Stimulated activated CD8-positive, alpha-beta memory T cell treated with anti-CD3 and anti-CD28 coated beads, Interleukin-4, amount 100 ng/mL, for 4 hours (primary cell): Measurements from ENCODE around the gene STAC3.
"Not testable (repeated sequence)": the region's sequence is repeated elsewhere in the genome, so short reads cannot be mapped to it uniquely, and the experiment has no call there.

Experiments
- DNase-seq, 2 donors: peaks; one replicate each; pipeline ENCODE4 v3.0.0-alpha.2; 2020; ENCODE audit warnings: low read depth in 2 of 2, low spot score in 1 of 2

Gene STAC3

GRCh38 chr12:57250956-57251355 lies at the start of gene STAC3:
Gene STAC3 (minus strand): TSS chr12:57251187. CDS start chr12:57249636, 1,551 bp downstream.
- DNase-seq, result no peak

DNA sequence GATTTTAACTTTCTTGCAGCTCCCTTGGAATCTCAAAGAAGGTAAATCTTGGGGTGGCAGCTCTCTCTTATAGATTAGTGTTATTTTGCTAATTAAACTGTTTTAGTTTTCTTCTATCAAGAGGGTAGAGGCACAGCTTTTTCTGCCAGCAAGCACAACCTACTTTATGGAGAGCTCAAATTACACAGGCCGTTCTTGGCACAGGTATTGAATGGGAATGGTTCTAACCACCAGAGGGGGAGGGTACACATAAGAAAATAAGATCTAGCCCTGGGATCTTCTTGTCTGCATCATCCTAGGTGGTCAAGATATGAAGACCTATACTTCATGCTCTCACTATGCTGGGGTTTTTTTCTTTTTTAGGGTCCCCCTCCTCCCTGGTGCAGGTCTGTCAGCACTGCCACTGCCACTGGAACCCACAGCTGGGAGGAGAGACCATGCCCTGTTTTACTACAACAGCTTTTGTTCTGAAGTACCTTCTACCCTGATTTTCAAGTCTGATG lies 48.6 kb upstream of the STAC3 start:
- no peak for DNase-seq

DNA sequence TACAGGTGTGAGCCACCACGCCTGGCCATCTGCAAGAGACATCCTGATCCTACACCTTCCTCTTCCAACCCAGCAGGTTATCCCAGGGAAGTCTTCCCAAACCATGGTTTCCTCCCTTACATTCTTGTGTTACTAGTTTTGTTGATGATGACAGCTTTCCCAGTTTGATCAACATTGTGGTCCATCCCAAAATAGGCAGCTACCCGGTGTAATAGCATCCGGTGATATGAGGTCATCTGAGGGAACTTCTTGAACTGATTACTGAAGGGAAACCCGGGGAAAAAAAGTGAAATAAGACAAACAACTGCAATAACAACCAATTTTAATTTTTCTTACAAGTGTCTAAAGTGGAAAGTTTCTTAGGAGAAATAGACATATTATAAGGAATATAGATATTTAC lies 45.3 kb upstream of the STAC3 start:
- no peak for DNase-seq

- DNase-seq, result not testable (repeated sequence)
Measured at GRCh38 chr12:57282073-57282472, 31.1 kb upstream of the STAC3 start.

DNA sequence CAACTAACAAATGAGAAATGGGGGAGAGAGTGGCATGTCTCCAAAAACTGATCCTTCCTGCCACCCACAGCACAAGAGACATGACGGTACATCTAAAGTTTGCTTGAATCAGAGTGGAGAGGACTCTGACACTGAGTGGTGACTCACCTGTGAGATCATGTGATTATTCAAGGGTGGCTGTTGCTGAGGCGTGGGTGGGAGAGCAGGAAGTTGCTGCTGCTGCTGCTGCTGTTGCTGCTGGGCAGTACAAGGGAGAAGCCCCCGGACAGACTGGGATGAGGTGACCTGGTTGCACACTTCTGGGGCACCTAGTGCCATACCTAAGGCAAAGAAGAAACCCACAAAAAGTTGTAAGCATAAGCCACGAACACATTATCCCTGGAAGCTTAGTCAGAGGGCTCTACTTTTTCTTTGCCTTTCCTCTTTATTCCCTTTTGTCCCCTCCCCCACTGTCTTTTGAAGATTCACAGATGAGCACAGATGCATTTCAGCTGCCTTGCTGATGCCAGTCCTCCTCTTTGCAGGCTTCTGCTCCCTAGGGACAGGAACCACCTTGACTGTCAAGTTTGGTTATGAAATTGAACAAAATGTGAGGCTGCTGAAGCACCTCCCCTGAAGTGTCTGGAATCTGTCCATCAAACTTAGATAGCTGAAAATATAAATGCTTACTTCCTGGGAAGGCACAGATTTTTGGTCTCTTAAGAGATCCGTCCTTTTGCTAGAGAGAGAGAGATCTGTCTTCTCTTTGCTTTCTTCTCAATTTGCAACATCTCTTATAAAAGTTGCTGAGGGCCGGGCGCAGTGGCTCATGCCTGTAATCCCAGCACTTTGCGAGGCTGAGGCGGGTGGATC lies 29.4 kb upstream of the STAC3 start:
- DNase-seq, result peak; percentile 40 to 60

- no peak for DNase-seq
Measured at GRCh38 chr12:57278465-57279381, 27.7 kb upstream of the STAC3 start.

DNA sequence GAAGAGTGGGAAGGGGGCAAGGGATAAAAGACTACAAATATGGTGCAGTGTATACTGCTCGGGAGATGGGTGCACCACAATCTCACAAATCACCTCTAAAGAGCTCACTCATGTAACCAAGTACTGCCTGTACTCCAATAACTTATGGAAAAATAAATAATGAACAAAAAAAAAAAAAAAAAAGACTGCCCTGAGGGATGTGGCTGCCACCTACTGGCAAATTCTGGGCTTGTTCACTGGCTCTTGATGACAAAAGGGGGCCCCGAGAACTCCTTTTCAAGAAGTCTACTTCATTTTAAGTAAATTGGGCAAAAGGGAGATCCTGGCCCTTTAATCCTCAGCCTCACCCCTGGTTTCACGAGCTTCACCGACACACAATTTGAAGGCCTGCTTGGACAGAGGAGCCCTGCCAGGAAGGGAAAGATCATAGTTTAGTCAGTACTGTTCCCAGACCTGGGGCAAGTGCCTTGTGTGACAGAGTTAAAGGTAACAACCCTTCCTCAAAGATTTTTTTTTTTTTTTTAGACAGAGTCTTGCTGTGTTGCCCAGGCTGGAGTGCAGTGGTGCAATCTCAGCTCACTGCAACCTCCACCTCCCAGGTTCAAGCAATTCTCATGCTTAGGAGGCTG lies 26.1 kb upstream of the STAC3 start:
- no peak for DNase-seq

DNA sequence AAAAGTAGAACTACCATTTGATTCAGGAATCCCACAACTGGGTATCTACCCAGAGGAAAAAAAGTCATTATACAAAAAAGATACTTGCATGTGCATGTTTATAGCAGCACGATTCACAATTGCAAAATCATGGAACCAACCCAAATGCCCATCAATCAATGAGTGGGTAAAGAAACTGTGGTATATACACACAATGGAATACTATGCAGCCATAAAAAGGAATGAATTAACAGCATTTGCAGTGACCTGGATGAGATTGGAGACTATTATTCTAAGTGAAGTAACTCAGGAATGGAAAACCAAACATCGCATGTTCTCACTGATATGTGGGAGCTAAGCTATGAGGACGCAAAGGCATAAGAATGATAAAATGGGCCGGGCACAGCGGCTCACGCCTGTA lies 25.2 kb upstream of the STAC3 start:
- not testable (repeated sequence) for DNase-seq

DNA sequence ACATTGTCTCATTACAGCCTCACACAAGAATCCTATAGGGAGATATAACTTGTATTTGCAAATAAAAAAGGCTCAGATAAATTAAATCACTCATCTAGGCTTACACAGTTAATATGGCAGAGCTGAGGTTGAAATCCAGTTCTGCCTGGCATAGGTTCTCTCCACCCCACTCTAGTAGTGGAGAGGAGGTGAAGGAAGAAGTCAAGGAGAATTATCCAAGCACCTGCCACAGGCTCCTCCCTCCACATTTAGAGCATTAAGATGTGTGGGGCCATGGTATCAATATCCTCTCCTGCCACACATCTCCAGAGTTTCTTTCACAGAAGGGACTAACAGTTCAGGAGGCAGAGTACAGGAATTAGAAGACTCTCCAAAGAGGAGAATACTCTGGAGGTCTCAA lies 22.5 kb upstream of the STAC3 start:
- no peak for DNase-seq

- DNase-seq, result no peak
Measured at GRCh38 chr12:57272337-57273151, 21.6 kb upstream of the STAC3 start.

DNA sequence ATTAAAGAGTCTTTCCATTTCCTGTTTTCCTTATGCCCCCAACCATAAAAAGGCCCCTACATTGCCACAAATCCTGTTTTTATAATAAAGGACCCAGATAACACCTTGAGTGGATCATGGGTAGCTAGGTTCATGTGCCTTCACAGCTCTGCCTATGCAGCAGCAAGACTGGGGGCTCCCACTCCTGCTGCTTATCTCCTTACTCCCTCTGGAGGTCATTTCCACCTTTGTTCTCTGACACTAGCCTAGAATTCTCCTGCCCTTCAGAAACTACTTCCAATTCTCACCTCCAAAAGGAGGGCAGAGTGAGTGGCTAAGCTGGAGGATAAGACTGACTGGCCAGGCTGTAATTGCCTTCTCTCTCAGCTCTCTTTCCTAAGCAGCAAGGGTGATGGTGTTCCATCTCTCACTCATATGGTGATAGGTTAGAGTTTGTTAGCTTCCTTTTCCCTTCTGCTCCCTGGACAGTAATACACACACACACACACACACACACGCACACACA lies 20.0 kb upstream of the STAC3 start:
- DNase-seq, result no peak

DNA sequence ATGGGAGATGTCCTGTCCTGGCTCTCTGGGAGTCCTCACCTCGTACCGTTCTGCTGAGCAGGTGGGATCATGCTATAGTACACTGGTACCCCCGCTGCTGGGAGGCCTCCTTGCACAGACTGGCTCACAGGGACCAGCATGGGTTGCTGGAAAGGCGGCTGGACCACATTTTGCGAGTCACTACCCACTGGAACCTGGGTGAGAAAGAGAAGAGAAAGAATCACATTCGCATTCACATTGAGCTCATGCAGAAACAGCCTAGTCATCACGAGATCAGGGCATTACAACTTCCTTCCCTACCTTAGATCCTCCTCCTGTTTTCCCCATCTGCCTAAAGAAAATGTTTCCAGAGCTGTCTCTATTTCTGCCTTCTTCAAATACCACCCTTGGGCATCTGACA lies 17.3 kb upstream of the STAC3 start:
- no peak for DNase-seq

GRCh38 chr12:57266681-57267080 lies 15.7 kb upstream of the STAC3 start:
- no peak for DNase-seq

DNA sequence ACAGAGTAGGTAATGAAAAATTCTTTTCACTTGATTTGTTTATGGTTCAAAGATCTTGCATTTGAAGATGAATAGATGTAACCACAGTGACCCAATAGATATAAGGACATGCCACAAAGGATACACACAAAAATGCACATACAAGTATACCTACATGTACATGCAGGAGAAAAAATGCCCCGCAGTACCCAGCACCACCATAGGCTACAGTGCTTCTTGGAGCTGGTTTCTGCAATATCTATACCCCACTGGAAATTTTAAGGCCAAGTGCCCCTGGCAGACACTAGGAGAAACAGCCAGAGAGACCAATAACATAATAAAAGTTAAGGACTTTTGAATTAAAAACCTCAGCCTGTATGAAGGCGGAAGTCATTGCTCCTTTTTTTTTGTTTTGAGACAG lies 12.1 kb upstream of the STAC3 start:
- no peak for DNase-seq

DNA sequence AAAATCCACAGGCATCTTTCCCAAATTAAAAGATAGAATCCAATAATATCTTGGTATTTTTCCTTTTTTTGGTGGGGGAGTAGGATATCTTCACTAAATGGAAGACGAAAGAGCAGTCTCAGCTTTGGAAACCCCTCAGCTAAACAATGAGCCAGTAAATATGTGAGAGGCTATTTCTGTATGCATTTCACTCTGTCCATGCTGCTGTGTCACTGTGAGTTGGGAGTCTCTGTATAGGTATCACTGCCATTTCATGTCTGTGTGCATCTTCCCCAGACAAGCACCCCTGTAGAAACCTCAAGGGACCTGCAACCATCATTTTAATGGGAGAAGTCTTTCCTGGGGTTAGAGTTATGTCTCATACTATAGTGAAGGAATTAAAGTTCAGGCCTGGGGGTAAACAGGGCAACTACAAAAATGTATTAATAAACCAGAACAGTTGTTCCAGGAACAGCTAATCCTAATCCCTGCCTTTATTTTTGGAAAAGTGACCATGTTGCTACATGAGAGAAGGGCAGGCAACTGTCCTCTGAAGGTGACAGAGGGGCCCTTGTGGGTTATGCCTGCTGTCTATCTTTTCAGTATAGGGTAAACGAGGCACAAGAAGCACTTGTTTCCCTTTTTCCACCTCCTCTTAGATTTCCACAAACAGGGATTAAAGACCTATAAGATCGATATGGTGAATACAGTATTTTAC lies 11.3 kb upstream of the STAC3 start:
- DNase-seq, result no peak

- DNase-seq, result no peak
Measured at GRCh38 chr12:57261428-57261865, 10.5 kb upstream of the STAC3 start.

DNA sequence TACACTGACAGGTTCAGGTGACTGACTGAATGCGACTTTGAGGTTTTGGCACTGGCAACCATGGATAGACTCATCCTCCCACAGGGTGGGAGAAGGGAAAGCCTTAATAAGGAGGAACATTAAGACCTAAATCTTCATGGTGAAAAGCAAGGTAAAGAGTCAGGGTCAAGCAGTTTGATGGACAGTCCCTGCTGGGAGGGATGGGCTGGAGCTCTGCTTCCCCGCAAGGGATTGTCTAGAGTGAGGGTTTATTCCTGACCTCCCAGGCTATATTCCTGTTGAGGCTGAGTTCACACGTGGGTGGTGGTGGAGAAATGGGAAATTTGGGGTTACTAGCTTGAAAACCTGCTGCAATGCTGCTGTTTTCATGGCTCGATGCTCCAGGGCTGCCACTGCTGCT lies 9.4 kb upstream of the STAC3 start:
- no peak for DNase-seq

- DNase-seq, result no peak
Measured at GRCh38 chr12:57258977-57259970, 8.3 kb upstream of the STAC3 start.
